Skeletal muscle cell (primary cell): ENCODE measurements around the gene OXER1.

Experiments used
- DNase-seq: peaks from one replicate; pipeline ENCODE4 v3.0.0-alpha.2; 2010; ENCODE audit warnings: low read depth
- H3K4me3 ChIP-seq: 2 replicates; pipeline ENCODE4 v1.5.1; 2011; ENCODE audit warnings: low read depth, mild to moderate bottlenecking, control low read depth, low read length, moderate library complexity

Gene OXER1

DNA sequence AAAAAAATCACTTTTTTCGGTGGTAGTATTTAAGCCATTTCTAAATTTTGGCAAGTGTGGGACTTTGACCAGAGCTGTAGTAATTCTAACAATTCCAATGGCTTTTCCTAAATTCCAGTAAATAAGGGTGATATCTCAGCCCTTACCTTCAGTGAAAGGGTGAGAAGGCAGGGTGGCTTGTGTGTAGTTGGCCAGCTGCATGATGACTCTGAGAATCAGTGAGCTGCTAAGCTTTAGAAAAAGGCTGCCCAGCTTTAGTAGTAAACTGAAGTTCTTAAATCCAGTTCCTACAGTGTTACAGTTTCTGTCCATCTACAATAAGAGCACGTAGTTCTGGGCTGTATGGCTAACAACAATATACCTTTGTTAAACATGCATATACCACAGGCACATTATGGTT is 42.0 kb downstream of the OXER1 start:
- DNase-seq, result no peak
- H3K4me3 ChIP-seq, result no peak overlapping the region

DNA sequence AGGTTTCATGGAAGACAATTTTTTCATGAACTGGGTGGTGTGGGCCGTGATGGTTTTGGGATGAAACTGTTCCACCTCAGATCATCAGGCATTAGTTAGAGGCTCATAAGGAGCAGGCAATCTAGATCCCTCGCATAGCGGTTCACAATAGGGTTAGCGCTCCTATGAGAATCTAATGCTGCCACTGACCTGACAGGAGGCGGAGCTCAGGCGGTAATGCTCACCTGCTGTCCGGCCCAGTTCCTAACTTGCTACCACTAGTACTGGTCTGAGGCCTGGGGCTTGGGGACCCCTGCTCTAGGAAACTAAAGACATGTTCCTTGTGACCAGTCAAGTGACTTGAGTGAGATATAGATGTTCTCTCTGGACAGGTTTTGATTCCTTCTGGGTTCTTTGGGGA is 49.2 kb downstream of the OXER1 start:
- DNase-seq, result no peak
- no peak overlapping the region for H3K4me3 ChIP-seq

DNA sequence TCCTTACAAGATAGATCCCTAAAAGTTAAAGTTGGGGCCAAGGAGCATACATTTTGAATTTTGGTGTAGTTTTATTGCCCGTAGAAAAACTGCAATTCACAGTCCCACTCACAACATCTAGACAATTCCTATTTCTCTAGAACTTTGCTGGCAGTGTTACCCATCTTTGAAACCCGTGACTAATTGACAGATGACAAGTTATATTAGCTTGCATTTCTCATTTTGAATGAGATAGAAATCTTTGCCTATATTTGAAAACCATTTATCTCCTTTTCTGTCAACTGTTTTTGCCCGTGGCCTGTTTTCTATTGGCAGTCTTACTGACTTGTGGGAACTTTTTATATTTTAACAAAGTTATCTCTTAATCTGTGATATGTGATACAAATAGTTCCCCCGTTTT is 50.0 kb downstream of the OXER1 start:
- no peak overlapping the region for H3K4me3 ChIP-seq
- no peak for DNase-seq

DNA sequence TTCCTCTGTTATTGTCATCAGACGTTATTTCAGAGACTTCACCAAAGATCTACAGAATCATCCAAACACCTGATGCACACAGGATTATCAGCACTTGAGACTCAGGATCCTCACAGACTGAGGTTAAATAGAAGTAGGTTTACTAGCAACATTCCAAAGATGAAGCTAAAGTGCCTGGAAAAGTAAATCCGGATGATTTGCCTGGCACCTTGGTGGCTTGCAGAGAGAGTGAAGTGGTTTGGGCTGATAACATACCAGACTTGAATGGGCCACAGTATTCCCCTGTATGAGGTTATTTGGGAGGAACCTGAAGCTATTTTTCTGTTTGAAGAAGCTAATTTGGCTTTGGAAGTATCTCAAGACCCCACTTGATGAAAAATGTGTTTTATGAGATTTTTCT is 51.0 kb downstream of the OXER1 start:
- no peak overlapping the region for H3K4me3 ChIP-seq
- no peak for DNase-seq
